Measurements from ENCODE around the gene RAB44. TPM values are rescaled to one million over a fixed set of nuclear protein-coding genes. Genes with fewer than 3 reads are reported as not detected.

RAB44 gene
- total RNA-seq, 4 donors from 2014 or later: 0.14 to 1.1 (median 0.46) TPM

DNA sequence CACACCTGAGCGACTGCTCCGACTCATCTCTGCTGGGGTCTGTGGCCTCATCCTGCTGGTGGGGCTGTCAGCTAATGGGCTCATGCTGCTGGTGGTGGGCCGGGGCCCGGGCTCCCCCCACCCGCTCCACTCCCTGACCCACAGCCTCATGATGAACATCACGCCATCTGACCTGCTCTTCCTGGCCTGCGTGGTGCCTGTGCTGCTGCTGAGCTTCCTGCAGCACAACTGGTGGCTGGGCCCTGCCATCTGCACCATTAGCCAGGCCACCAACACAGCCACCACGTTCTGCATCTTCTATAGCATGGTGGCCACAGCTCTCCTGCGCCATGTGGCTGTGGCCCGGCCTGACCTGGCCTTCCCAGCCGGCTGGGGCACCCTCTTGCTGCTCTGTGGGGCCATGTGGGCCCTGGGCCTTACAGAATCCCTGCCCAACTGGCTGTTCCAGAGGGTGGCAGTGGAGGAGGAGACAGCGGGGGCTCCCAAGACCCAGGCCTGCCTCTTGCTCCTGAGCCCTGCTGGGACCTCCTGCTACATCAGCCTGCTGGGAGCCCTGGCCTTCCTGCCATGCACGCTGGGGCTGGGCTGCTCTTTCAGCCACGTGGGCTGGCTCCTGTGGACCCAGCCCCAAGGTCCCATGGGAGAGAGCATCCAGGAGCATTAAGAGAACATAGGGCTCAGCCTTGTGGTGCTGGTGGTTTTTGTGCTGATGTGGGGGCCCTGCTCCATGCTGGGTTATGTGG, 39.6 kb downstream of the RAB44 start:
- no peak for TF ChIP-seq EP300 (IDR thresholded peaks at IDR 0.05; ENCODE audit: low read depth)
- no peak for TF ChIP-seq POLR2A (IDR thresholded peaks at IDR 0.05)
- TF ChIP-seq, protein P1, sequence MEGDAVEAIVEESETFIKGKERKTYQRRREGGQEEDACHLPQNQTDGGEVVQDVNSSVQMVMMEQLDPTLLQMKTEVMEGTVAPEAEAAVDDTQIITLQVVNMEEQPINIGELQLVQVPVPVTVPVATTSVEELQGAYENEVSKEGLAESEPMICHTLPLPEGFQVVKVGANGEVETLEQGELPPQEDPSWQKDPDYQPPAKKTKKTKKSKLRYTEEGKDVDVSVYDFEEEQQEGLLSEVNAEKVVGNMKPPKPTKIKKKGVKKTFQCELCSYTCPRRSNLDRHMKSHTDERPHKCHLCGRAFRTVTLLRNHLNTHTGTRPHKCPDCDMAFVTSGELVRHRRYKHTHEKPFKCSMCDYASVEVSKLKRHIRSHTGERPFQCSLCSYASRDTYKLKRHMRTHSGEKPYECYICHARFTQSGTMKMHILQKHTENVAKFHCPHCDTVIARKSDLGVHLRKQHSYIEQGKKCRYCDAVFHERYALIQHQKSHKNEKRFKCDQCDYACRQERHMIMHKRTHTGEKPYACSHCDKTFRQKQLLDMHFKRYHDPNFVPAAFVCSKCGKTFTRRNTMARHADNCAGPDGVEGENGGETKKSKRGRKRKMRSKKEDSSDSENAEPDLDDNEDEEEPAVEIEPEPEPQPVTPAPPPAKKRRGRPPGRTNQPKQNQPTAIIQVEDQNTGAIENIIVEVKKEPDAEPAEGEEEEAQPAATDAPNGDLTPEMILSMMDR (IDR thresholded peaks at IDR 0.05): no peak
- TF ChIP-seq POLR2AphosphoS5 (IDR thresholded peaks at IDR 0.05): no peak
- Histone ChIP-seq H3K4me3 (no peak overlapping the region), H3K27ac (no peak overlapping the region), H3K27me3 (no peaks in the 10 kb centered on the region), H3K4me1 (peaks cover 14 to 29% (median 19%) of the 10 kb centered on the region in 4 donors), H3K36me3 (no peaks in the 10 kb centered on the region), H3K9me3 (no peaks in the 10 kb centered on the region)
- DNase-seq: no peak
- intact Hi-C loops (cut with DNase I; ENCODE audit: low total_unique reads): no loop called here
- in situ Hi-C loops (cut with MboI; ENCODE audit: low pct_ligation_motif_present in 1 of 4, low pct_unique_long_range_greater_than_20kb in 1 of 4, low sequenced_read_pairs in 3 of 4): no loop called here
- 93% methylated on average over 11 of the region's 14 CpGs; no CpG with 5 or more reads in 1 of the 2 donors for WGBS, 2 donors (ENCODE audit: low coverage in 1 of 2)

GRCh38 chr6:36738108-36738507, 40.5 kb downstream of the RAB44 start:
- in situ Hi-C loops (cut with MboI; ENCODE audit: low pct_ligation_motif_present in 1 of 4, low pct_unique_long_range_greater_than_20kb in 1 of 4, low sequenced_read_pairs in 3 of 4) (no loop called here), intact Hi-C loops (cut with DNase I; ENCODE audit: low total_unique reads) (no loop called here)
- H3K9me3 ChIP-seq: no peaks in the 10 kb centered on the region
- whole genome bisulfite sequencing, 2 donors (ENCODE audit: low coverage in 1 of 2): 88 to 97% methylated on average over 1 of the region's 1 CpG
- no peaks in the 10 kb centered on the region for H3K27me3 ChIP-seq
- no peak overlapping the region for H3K4me3 ChIP-seq
- no peaks in the 10 kb centered on the region for H3K36me3 ChIP-seq
- no peak for TF ChIP-seq EP300 (IDR thresholded peaks at IDR 0.05; ENCODE audit: low read depth)
- TF ChIP-seq POLR2AphosphoS5 (IDR thresholded peaks at IDR 0.05): no peak
- TF ChIP-seq, protein P1 (IDR thresholded peaks at IDR 0.05): no peak
- no peak for TF ChIP-seq POLR2A (IDR thresholded peaks at IDR 0.05)
- H3K4me1 ChIP-seq: peaks cover 21 to 38% (median 25%) of the 10 kb centered on the region in 4 donors
- no peak overlapping the region for H3K27ac ChIP-seq
- no peak for DNase-seq

DNA sequence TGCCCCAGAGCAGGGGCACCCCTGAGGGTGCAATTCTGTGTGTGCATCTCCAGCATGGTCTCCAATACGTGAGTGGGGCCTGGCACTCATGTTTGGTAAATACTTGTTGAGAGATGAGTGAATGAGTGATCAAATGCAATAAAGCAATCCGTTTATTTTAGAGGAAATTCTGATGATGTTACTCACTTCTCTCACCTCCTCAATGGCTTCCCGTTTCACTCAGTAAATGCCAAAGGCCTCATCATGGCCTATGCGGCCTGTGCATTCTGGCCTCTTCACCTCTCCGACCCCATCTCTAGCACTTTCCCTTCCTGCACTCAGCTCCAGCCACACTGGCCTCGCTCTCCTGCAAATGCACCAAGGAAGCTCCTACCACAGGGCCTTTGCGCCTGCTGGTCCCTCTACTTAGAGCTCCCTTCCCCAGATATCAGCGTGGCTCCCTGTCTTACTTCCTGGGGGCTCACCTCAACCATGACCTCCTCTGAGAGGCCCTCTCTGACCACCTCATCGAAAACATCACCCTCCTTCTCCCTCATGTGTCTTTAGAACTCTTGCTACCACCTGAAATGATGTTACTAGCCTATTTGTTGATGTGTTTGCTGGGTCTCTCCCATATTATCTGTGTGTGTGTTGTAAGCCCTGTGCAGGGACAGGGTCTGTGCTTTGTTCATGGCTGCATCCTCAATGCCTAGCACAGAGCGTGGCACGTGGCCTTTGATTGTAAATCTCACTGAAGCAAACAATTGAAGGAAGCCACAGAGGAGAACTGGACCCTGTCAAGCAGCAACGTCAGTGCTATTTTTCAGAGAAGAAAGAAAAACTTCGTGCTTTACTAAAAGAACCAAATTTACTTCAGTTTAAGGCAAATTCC, 42.6 kb downstream of the RAB44 start:
- WGBS, 2 donors (ENCODE audit: low coverage in 1 of 2): 75 to 80% methylated on average over 3 to 13 of the region's 13 CpGs
- TF ChIP-seq POLR2A (IDR thresholded peaks at IDR 0.05) (no peak), EP300 (IDR thresholded peaks at IDR 0.05; ENCODE audit: low read depth) (no peak), POLR2AphosphoS5 (IDR thresholded peaks at IDR 0.05) (no peak)
- TF ChIP-seq, protein P1 (IDR thresholded peaks at IDR 0.05): no peak
- Histone ChIP-seq H3K27ac (no peak overlapping the region), H3K4me1 (peaks cover 25 to 48% (median 34%) of the 10 kb centered on the region in 4 donors), H3K36me3 (no peaks in the 10 kb centered on the region), H3K4me3 (no peak overlapping the region), H3K27me3 (no peaks in the 10 kb centered on the region), H3K9me3 (no peaks in the 10 kb centered on the region)
- intact Hi-C loops (cut with DNase I; ENCODE audit: low total_unique reads) (no loop called here), in situ Hi-C loops (cut with MboI; ENCODE audit: low pct_ligation_motif_present in 1 of 4, low pct_unique_long_range_greater_than_20kb in 1 of 4, low sequenced_read_pairs in 3 of 4) (no loop called here)
- DNase-seq: no peak

DNA sequence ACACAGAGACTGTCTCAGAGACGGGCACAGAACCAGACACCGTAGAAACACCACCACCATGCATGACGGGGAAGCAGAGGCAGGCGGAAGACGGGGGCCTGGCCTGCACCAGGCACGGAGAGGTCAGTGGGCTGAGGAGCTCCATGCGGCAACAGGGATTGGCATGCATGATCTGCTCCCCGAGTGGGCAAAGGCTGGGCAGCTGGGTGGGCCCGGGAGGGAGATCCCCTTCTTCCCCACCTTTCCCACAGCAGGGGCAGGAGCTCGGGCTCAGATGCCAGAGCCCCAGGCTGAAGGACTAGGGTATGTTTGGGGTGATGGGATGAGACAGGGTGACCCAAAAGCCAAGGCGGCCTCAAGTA, 43.2 kb downstream of the RAB44 start:
- H3K9me3 ChIP-seq: no peaks in the 10 kb centered on the region
- WGBS, 2 donors (ENCODE audit: low coverage in 1 of 2): 87% methylated on average over 11 of the region's 11 CpGs; no CpG with 5 or more reads in 1 of the 2 donors
- DNase-seq: no peak

More for the DNA sequence above, 43.2 kb downstream of the RAB44 start:
- Histone ChIP-seq H3K27ac (no peak overlapping the region), H3K4me1 (peaks cover 20 to 42% (median 27%) of the 10 kb centered on the region in 4 donors), H3K36me3 (no peaks in the 10 kb centered on the region), H3K27me3 (no peaks in the 10 kb centered on the region), H3K4me3 (no peak overlapping the region)
- intact Hi-C loops (cut with DNase I; ENCODE audit: low total_unique reads) (no loop called here), in situ Hi-C loops (cut with MboI; ENCODE audit: low pct_ligation_motif_present in 1 of 4, low pct_unique_long_range_greater_than_20kb in 1 of 4, low sequenced_read_pairs in 3 of 4) (no loop called here)
- TF ChIP-seq EP300 (IDR thresholded peaks at IDR 0.05; ENCODE audit: low read depth) (no peak), POLR2A (IDR thresholded peaks at IDR 0.05) (no peak), POLR2AphosphoS5 (IDR thresholded peaks at IDR 0.05) (no peak)
- TF ChIP-seq, protein P1 (IDR thresholded peaks at IDR 0.05): no peak
